H1 (cell line): ENCODE measurements around the gene UBE2E1. TPM values are rescaled to one million over a fixed set of nuclear protein-coding genes. Genes with fewer than 3 reads are reported as not detected.

Experiments
- CTCF ChIA-PET: fragments of 300-600 bp; sonication (Branson Sonifier 250); formaldehyde crosslinking; loops from one replicate; lab custom pipeline; 2021; ENCODE audit not compliant: partially characterized antibody; lab: Charles Lee
- POLR2A ChIA-PET: fragments of 300-600 bp; sonication (Branson Sonifier 250); formaldehyde crosslinking; loops from one replicate; lab custom pipeline; 2021; ENCODE audit warnings: inconsistent platforms; ENCODE audit not compliant: partially characterized antibody; lab: Charles Lee
- DNase-seq, 2 experiments: peaks; one replicate each; pipeline versions ENCODE4 v3.0.0 to v3.0.0-alpha.2; 2010 to 2022; ENCODE audit warnings: low spot score in 2 of 2, low read depth in 1 of 2, mixed read lengths in 1 of 2
- FAIRE-seq: peaks from 2 replicates; lab custom pipeline; 2011; peaks lifted over from hg19 to GRCh38; lab: Jason Lieb, UNC
- H2AFZ ChIP-seq: 2 replicates; pipeline ENCODE4 v1.8.1; 2012; ENCODE audit warnings: low read length, inconsistent platforms
- H2AK5ac ChIP-seq: 2 replicates; pipeline ENCODE4 v1.6.1; 2013; ENCODE audit warnings: low read depth, low read length
- H2BK120ac ChIP-seq: replicated peaks from 2 replicates; pipeline ENCODE3; 2013; ENCODE audit warnings: low read depth, low read length, inconsistent platforms
- H2BK12ac ChIP-seq: 2 replicates; pipeline ENCODE4 v1.6.1; 2013; ENCODE audit warnings: low read depth, low read length
- H2BK15ac ChIP-seq: 2 replicates; pipeline ENCODE4 v1.6.1; 2013; ENCODE audit warnings: low read length
- H2BK20ac ChIP-seq: 2 replicates; pipeline ENCODE4 v1.6.1; 2013; ENCODE audit warnings: low read length
- H2BK5ac ChIP-seq: 2 replicates; pipeline ENCODE4 v1.6.1; 2013; ENCODE audit warnings: low read depth, low read length
- H3K14ac ChIP-seq: 2 replicates; pipeline ENCODE4 v1.6.1; 2013; ENCODE audit warnings: inconsistent platforms; ENCODE audit not compliant: insufficient read length
- H3K18ac ChIP-seq: 2 replicates; pipeline ENCODE4 v1.6.1; 2013; ENCODE audit warnings: low read length; ENCODE audit errors: extremely low read depth
- H3K23ac ChIP-seq: 2 replicates; pipeline ENCODE4 v1.6.1; 2013; ENCODE audit warnings: inconsistent platforms; ENCODE audit not compliant: insufficient read length
- H3K23me2 ChIP-seq: 2 replicates; pipeline ENCODE4 v1.6.1; 2013; ENCODE audit warnings: low read depth, low read length
- H3K27ac ChIP-seq: 2 replicates; pipeline ENCODE4 v1.6.1; 2011; ENCODE audit warnings: low read depth, low read length, inconsistent platforms
- H3K27me3 ChIP-seq, 4 experiments: replicated peaks in 1 of 4; 1 replicate in 1 of 4; 2 replicates in 3 of 4; pipeline versions ENCODE4 v1.6.1 to v1.8.1; 2011 to 2013; ENCODE audit warnings: low read length in 3 of 4, mild to moderate bottlenecking in 3 of 4, inconsistent platforms in 2 of 4, mixed read lengths in 2 of 4, moderate library complexity in 1 of 4; ENCODE audit not compliant: control insufficient read depth in 3 of 4, insufficient read depth in 3 of 4; ENCODE audit errors: extremely low read depth in 1 of 4
- H3K36me3 ChIP-seq, 4 experiments: 2 replicates each; pipeline versions ENCODE4 v1.6.1 to v1.8.1; 2011 to 2013; ENCODE audit warnings: mild to moderate bottlenecking in 4 of 4, low read length in 3 of 4, moderate library complexity in 2 of 4, control low read depth in 1 of 4, inconsistent platforms in 1 of 4; ENCODE audit not compliant: insufficient read depth in 4 of 4, control insufficient read depth in 2 of 4
- H3K4ac ChIP-seq: replicated peaks from 2 replicates; pipeline ENCODE3; 2013; ENCODE audit warnings: low read length, low read depth, mixed read lengths, inconsistent platforms; ENCODE audit not compliant: insufficient read length
- H3K4me1 ChIP-seq, 4 experiments: replicated peaks in 1 of 4; 1 replicate in 1 of 4; 2 replicates in 3 of 4; pipeline versions ENCODE4 v1.6.1 to v1.8.1; 2011 to 2013; ENCODE audit warnings: low read length in 3 of 4, inconsistent platforms in 2 of 4, mixed read lengths in 1 of 4; ENCODE audit not compliant: insufficient read depth in 4 of 4, control insufficient read depth in 3 of 4
- H3K4me2 ChIP-seq, 2 experiments: 2 replicates each; pipeline versions ENCODE4 v1.6.1 to v1.8.1; 2011 to 2013; ENCODE audit warnings: low read depth in 2 of 2, low read length in 2 of 2, control low read depth in 1 of 2, inconsistent platforms in 1 of 2, mild to moderate bottlenecking in 1 of 2; ENCODE audit not compliant: insufficient read depth in 1 of 2
- H3K4me3 ChIP-seq, 4 experiments: fragments of 200-600, 300-600 bp in 1 of 4; sonication (generic), shearing (Covaris generic), sonication (Bioruptor Twin) in 1 of 4; 2 replicates each; pipeline versions ENCODE4 v1.5.1 to v1.8.1; 2011 to 2016; ENCODE audit warnings: low read length in 4 of 4, low read depth in 3 of 4, control low read depth in 2 of 4, inconsistent platforms in 2 of 4, mild to moderate bottlenecking in 2 of 4, mixed read lengths in 1 of 4, moderate library complexity in 1 of 4; ENCODE audit not compliant: insufficient read depth in 2 of 4; ENCODE audit errors: extremely low read depth in 1 of 4
- H3K56ac ChIP-seq: replicated peaks from 2 replicates; pipeline ENCODE3; 2013; ENCODE audit warnings: low read depth, mild to moderate bottlenecking, mixed read lengths, low read length, inconsistent platforms; ENCODE audit not compliant: insufficient read length
- H3K79me1 ChIP-seq: 2 replicates; pipeline ENCODE4 v1.6.1; 2013; ENCODE audit warnings: low read depth, low read length, control low read depth
- H3K79me2 ChIP-seq, 2 experiments: 2 replicates each; pipeline versions ENCODE4 v1.6.1 to v1.8.1; 2012 to 2013; ENCODE audit warnings: low read length in 2 of 2, mild to moderate bottlenecking in 2 of 2, inconsistent platforms in 1 of 2; ENCODE audit not compliant: insufficient read depth in 2 of 2, control insufficient read depth in 1 of 2
- H3K9ac ChIP-seq, 4 experiments: replicated peaks in 1 of 4; 1 replicate in 1 of 4; 2 replicates in 3 of 4; pipeline versions ENCODE4 v1.6.1 to v1.8.1; 2011 to 2013; ENCODE audit warnings: low read depth in 3 of 4, low read length in 3 of 4, control low read depth in 2 of 4, mild to moderate bottlenecking in 2 of 4, moderate library complexity in 2 of 4, inconsistent platforms in 1 of 4; ENCODE audit errors: extremely low read depth in 1 of 4
- H3K9me3 ChIP-seq, 2 experiments: 2 replicates each; pipeline versions ENCODE4 v1.6.1 to v1.8.1; 2012 to 2013; ENCODE audit warnings: mild to moderate bottlenecking in 2 of 2, moderate library complexity in 2 of 2, control low read depth in 1 of 2, inconsistent platforms in 1 of 2, low read depth in 1 of 2, low read length in 1 of 2, mixed read lengths in 1 of 2; ENCODE audit not compliant: insufficient read depth in 2 of 2
- H4K20me1 ChIP-seq, 2 experiments: replicated peaks in 1 of 2; 2 replicates each; pipeline versions ENCODE3 to v1.8.1; 2011 to 2013; ENCODE audit warnings: inconsistent platforms in 2 of 2, low read length in 2 of 2, mild to moderate bottlenecking in 1 of 2; ENCODE audit not compliant: insufficient read depth in 2 of 2, control insufficient read depth in 1 of 2
- H4K5ac ChIP-seq: 2 replicates; pipeline ENCODE4 v1.6.1; 2013; ENCODE audit warnings: low read length, low read depth, mixed read lengths, inconsistent platforms; ENCODE audit not compliant: insufficient read length
- H4K8ac ChIP-seq: 2 replicates; pipeline ENCODE4 v1.8.0; 2013; ENCODE audit warnings: mild to moderate bottlenecking, moderate library complexity, low read length, inconsistent platforms; ENCODE audit not compliant: insufficient read depth; ENCODE audit errors: extremely low read depth
- H4K91ac ChIP-seq: replicated peaks from 2 replicates; pipeline ENCODE3; 2013; ENCODE audit warnings: low read length, mixed read lengths, inconsistent platforms; ENCODE audit not compliant: insufficient read length
- SUZ12 ChIP-seq: fragments of 200-600 bp; sonication (generic); IDR thresholded peaks from 2 replicates; pipeline ENCODE4 v1.6.1; 2012; ENCODE audit warnings: mild to moderate bottlenecking, inconsistent platforms, low read length, moderate library complexity, mixed read lengths
- WGBS, 2 experiments: shearing (Covaris generic) in 1 of 2; methylation state at CpG; one replicate each; pipeline versions ENCODE4 v1.1.6 to v1.1.7; 2013 to 2015; ENCODE audit warnings: low lambda C conversion rate in 2 of 2, mixed read lengths in 2 of 2, inconsistent platforms in 1 of 2, low coverage in 1 of 2, missing lambda C conversion rate in 1 of 2; ENCODE audit not compliant: insufficient replicate concordance in 2 of 2, insufficient coverage in 1 of 2, insufficient read length in 1 of 2; ENCODE audit errors: extremely low coverage in 1 of 2, missing lambda C conversion rate in 1 of 2; 5-methylcytosine and 5-hydroxymethylcytosine counted together
- polyA plus RNA-seq, 7 experiments: library from polyadenylated mRNA; depleted of rRNA in 3 of 7; stranded (reverse) in 5 of 7; unstranded in 2 of 7; fragments of >200 nt in 5 of 7; fragments of 200-250 nt in 2 of 7; gene quantifications; 1 replicate in 5 of 7; 2 replicates in 1 of 7; 4 replicates in 1 of 7; pipeline versions ENCODE4 v1.2.1 to v1.2.3, GENCODE V29; 2011 to 2013; ENCODE audit warnings: missing spikeins in 2 of 7, mixed read lengths in 2 of 7
- total RNA-seq: library from RNA; stranded (reverse); fragmentation: NEBNext Ultra II Directional; extraction: Animal tissue kit (Norgen Biotek cat#: 25700); gene quantifications from 2 replicates; pipeline ENCODE4 v1.2.1, GENCODE V29; 2021

Gene UBE2E1
- total and polyA plus RNA-seq, 2 of the 8 experiments (the other 6 are each of a cell fraction or from before 2014, with no cell fraction given) = 109 to 141 TPM

DNA sequence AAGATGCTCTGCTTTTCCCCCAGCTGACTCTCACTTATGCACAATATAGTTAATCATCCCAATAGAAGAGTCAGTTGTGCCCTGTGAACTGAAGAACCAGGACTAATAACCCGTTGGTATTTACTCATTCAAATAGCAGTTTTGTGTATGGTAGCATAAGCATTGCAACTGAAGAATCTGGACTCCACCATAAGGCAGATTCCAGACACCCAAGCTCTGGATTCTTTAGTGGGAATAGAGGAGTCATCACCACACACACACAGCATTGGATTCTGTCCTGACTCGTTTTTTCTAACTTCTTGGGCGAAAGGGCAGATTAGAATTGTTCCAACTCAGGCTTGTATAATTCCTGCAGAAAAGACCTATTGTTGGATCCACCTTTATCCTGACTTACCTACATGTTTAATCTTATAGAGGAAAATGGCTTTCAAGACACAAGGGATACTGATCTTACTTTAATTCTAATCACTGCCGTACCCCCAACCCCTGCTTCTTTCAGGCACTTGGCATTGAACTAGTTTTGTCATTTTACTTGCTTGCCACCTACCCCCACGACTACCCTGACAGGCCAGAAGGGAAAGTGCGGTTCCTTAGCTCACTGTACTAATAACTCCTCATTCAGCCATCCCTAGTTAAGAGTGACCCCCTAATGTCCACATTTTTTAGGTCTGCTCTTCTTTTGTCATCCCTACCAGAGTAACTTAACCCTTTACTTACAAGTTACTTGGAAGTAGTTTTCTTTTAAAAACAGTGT is 68.8 kb downstream of the UBE2E1 start:
- H4K20me1 ChIP-seq = peaks cover 0 to 9% of the 10 kb centered on the region in 2 experiments
- H3K4me1 ChIP-seq = no peaks in the 10 kb centered on the region; a peak in 2 of 7 replicates
- no peak overlapping the region for H3K27ac ChIP-seq
- no peak for FAIRE-seq
- no peak overlapping the region for H4K8ac ChIP-seq
- H3K4me2 ChIP-seq = no peak overlapping the region
- peaks cover 0 to 21% (median 8%) of the 10 kb centered on the region in 4 experiments; a peak in 5 of 8 replicates for H3K36me3 ChIP-seq
- no peak overlapping the region for H3K4me3 ChIP-seq
- no peak overlapping the region for H2AK5ac ChIP-seq
- no peak overlapping the region for H2AFZ ChIP-seq
- no peak for DNase-seq
- no peak overlapping the region for H4K91ac ChIP-seq
- CTCF ChIA-PET = interaction anchor here (0.7 to 3.2 kb wide), 7 partner anchors 8 to 103 kb away, joined by 3 to 15 read pairs (median 4); no protein-coding TSS in a partner anchor
- no peak overlapping the region for H4K5ac ChIP-seq
- H3K79me2 ChIP-seq = peaks cover 3 to 67% of the 10 kb centered on the region in 2 experiments
- no peak overlapping the region for H2BK20ac ChIP-seq
- H3K18ac ChIP-seq = no peak overlapping the region
- no peak overlapping the region for H3K9ac ChIP-seq
- POLR2A ChIA-PET = interaction anchor here (0.9 to 3.3 kb wide), 3 partner anchors 10 to 42 kb away, joined by 3 to 14 read pairs (median 3); partner anchors contain the start of genes NKIRAS1 and RPL15
- H3K23me2 ChIP-seq = no peaks in the 10 kb centered on the region
- H3K9me3 ChIP-seq = peaks cover 9 to 11% of the 10 kb centered on the region in 2 experiments; a peak in 3 of 4 replicates
- H3K79me1 ChIP-seq = no peaks in the 10 kb centered on the region; the same call in 1 of the 2 replicates
- no peak overlapping the region for H3K56ac ChIP-seq
- H3K27me3 ChIP-seq = peaks cover 0 to 1% (median 0%) of the 10 kb centered on the region in 4 experiments; a peak in 1 of 7 replicates
- H3K14ac ChIP-seq = no peak overlapping the region
- H2BK120ac ChIP-seq = no peak overlapping the region
- H2BK5ac ChIP-seq = no peak overlapping the region
- H3K4ac ChIP-seq = no peak overlapping the region
- WGBS, 2 experiments = 75% methylated on average over 6 of the region's 6 CpGs; no CpG with 5 or more reads in 1 of the 2 experiments
- H3K23ac ChIP-seq = no peak overlapping the region
- no peak overlapping the region for H2BK15ac ChIP-seq
- H2BK12ac ChIP-seq = no peak overlapping the region
- TF ChIP-seq SUZ12 = no peak
